Neural cell (in vitro differentiated cells): ENCODE data around the gene TMCC2. TPM values are rescaled to one million over a fixed set of nuclear protein-coding genes. Genes with fewer than 3 reads are reported as not detected.

Source experiments
- H2AFZ ChIP-seq: fragments of 200-600, 300-800 bp; sonication (generic), shearing (Covaris generic); 2 replicates; pipeline ENCODE4 v1.6.0; 2014; ENCODE audit warnings: low read depth, mild to moderate bottlenecking, antibody characterized with exemption, low read length, moderate library complexity
- H3F3A ChIP-seq: fragments of 200-600 bp; shearing (Covaris generic); 2 replicates; pipeline ENCODE4 v1.6.1; 2016; ENCODE audit warnings: mild to moderate bottlenecking, moderate library complexity, mixed read lengths, antibody characterized with exemption, low read length; ENCODE audit not compliant: insufficient read depth, poor library complexity, severe bottlenecking
- H3K27ac ChIP-seq: fragments of 200-600, 300-800 bp; sonication (generic), shearing (Covaris generic); 2 replicates; pipeline ENCODE4 v1.5.1; 2014; ENCODE audit warnings: mild to moderate bottlenecking, low read length, moderate library complexity
- H3K27me3 ChIP-seq: fragments of 300-800, 200-600 bp; sonication (generic), shearing (Covaris generic); 2 replicates; pipeline ENCODE4 v1.6.0; 2014; ENCODE audit warnings: mild to moderate bottlenecking, low read depth, low read length, moderate library complexity; ENCODE audit not compliant: insufficient read depth
- H3K36me3 ChIP-seq: fragments of 300-800, 200-600 bp; sonication (generic), shearing (Covaris generic); 2 replicates; pipeline ENCODE4 v1.5.1; 2014; ENCODE audit warnings: mild to moderate bottlenecking, antibody characterized with exemption, low read length, moderate library complexity; ENCODE audit not compliant: insufficient read depth
- H3K4me2 ChIP-seq: fragments of 300-800, 200-600 bp; sonication (generic), shearing (Covaris generic); 2 replicates; pipeline ENCODE4 v1.6.0; 2014; ENCODE audit warnings: mild to moderate bottlenecking, low read length
- H3K4me3 ChIP-seq: fragments of 300-800, 200-600 bp; sonication (generic), shearing (Covaris generic); 2 replicates; pipeline ENCODE4 v1.5.1; 2014; ENCODE audit warnings: mild to moderate bottlenecking, low read length, moderate library complexity
- H3K79me2 ChIP-seq: fragments of 200-600 bp; shearing (Covaris generic); replicated peaks from 2 replicates; pipeline ENCODE4 v1.6.0; 2014; ENCODE audit warnings: mild to moderate bottlenecking, low read length, moderate library complexity; ENCODE audit not compliant: insufficient read depth
- H3K9ac ChIP-seq: fragments of 300-800, 200-600 bp; sonication (generic), shearing (Covaris generic); 2 replicates; pipeline ENCODE4 v1.6.1; 2016; ENCODE audit warnings: mild to moderate bottlenecking, low read length, mixed read lengths
- H3K9me2 ChIP-seq: fragments of 200-600 bp; shearing (Covaris generic); 2 replicates; pipeline ENCODE4 v1.6.1; 2016; ENCODE audit warnings: mild to moderate bottlenecking, low read length, mixed read lengths; ENCODE audit not compliant: insufficient read depth
- H3K9me3 ChIP-seq: fragments of 200-600, 300-800 bp; sonication (generic), shearing (Covaris generic); 2 replicates; pipeline ENCODE4 v1.6.1; 2016; ENCODE audit warnings: mild to moderate bottlenecking, mixed run types, low read length, moderate library complexity, mixed read lengths
- H4K20me1 ChIP-seq: fragments of 200-600 bp; shearing (Covaris generic); 2 replicates; pipeline ENCODE4 v1.6.1; 2016; ENCODE audit warnings: mild to moderate bottlenecking, mixed run types; ENCODE audit not compliant: insufficient read depth
- EP300 ChIP-seq: fragments of 450-650 bp; conservative IDR thresholded peaks from 2 replicates; pipeline ENCODE4 v1.6.1; 2014; ENCODE audit warnings: antibody characterized with exemption, mild to moderate bottlenecking, moderate library complexity; ENCODE audit not compliant: poor library complexity, severe bottlenecking
- EZH2 ChIP-seq: fragments of 200-600, 300-800 bp; shearing (Covaris generic), sonication (generic); IDR thresholded peaks from 2 replicates; pipeline ENCODE4 v1.6.1; 2014; ENCODE audit warnings: antibody characterized with exemption, low read length, borderline replicate concordance, mild to moderate bottlenecking; ENCODE audit not compliant: insufficient read depth, poor library complexity, severe bottlenecking
- MXI1 ChIP-seq: fragments of 450-650 bp; conservative IDR thresholded peaks from 2 replicates; pipeline ENCODE4 v1.6.1; 2014; ENCODE audit warnings: antibody characterized with exemption, mild to moderate bottlenecking; ENCODE audit not compliant: poor library complexity, severe bottlenecking
- POLR2AphosphoS5 ChIP-seq: IDR thresholded peaks from 2 replicates; pipeline ENCODE4 v1.6.1; 2012
- RAD21 ChIP-seq: fragments of 450-650 bp; conservative IDR thresholded peaks from 2 replicates; pipeline ENCODE4 v1.6.1; 2014; ENCODE audit warnings: antibody characterized with exemption, mild to moderate bottlenecking, moderate library complexity
- SMC3 ChIP-seq: fragments of 450-650 bp; conservative IDR thresholded peaks from 2 replicates; pipeline ENCODE4 v1.6.1; 2014; ENCODE audit warnings: antibody characterized with exemption, mild to moderate bottlenecking, moderate library complexity; ENCODE audit not compliant: poor library complexity
- TAF1 ChIP-seq: IDR thresholded peaks from 2 replicates; pipeline ENCODE4 v1.6.1; 2012; ENCODE audit warnings: low read depth
- polyA plus RNA-seq: library from polyadenylated mRNA; depleted of rRNA; stranded (reverse); fragments of >200 nt; gene quantifications from 2 replicates; pipeline ENCODE4 v1.2.3, GENCODE V29; 2014
- TF ChIP-seq, protein P1 (sequence below): IDR thresholded peaks from 2 replicates; pipeline ENCODE4 v1.6.1; 2012; ENCODE audit warnings: borderline replicate concordance
- TF ChIP-seq, protein P2 (sequence below): fragments of 450-650 bp; IDR thresholded peaks from 2 replicates; pipeline ENCODE4 v1.5.1; 2014; ENCODE audit warnings: antibody characterized with exemption, mild to moderate bottlenecking, moderate library complexity; ENCODE audit not compliant: poor library complexity, severe bottlenecking

Gene TMCC2
- polyA plus RNA-seq, 1 donor from 2014 or later = 32.2 TPM

GRCh38 chr1:205192287-205192686 lies 35.5 kb upstream of the TMCC2 start:
- H3K79me2 ChIP-seq = peaks cover 17% of the 10 kb centered on the region
- H3K4me3 ChIP-seq = no peak overlapping the region
- no peaks in the 10 kb centered on the region for H3F3A ChIP-seq
- H3K36me3 ChIP-seq = no peaks in the 10 kb centered on the region
- no peaks in the 10 kb centered on the region for H3K27me3 ChIP-seq
- H3K9me2 ChIP-seq = no peaks in the 10 kb centered on the region
- no peak for TF ChIP-seq EZH2
- TF ChIP-seq, protein P1, sequence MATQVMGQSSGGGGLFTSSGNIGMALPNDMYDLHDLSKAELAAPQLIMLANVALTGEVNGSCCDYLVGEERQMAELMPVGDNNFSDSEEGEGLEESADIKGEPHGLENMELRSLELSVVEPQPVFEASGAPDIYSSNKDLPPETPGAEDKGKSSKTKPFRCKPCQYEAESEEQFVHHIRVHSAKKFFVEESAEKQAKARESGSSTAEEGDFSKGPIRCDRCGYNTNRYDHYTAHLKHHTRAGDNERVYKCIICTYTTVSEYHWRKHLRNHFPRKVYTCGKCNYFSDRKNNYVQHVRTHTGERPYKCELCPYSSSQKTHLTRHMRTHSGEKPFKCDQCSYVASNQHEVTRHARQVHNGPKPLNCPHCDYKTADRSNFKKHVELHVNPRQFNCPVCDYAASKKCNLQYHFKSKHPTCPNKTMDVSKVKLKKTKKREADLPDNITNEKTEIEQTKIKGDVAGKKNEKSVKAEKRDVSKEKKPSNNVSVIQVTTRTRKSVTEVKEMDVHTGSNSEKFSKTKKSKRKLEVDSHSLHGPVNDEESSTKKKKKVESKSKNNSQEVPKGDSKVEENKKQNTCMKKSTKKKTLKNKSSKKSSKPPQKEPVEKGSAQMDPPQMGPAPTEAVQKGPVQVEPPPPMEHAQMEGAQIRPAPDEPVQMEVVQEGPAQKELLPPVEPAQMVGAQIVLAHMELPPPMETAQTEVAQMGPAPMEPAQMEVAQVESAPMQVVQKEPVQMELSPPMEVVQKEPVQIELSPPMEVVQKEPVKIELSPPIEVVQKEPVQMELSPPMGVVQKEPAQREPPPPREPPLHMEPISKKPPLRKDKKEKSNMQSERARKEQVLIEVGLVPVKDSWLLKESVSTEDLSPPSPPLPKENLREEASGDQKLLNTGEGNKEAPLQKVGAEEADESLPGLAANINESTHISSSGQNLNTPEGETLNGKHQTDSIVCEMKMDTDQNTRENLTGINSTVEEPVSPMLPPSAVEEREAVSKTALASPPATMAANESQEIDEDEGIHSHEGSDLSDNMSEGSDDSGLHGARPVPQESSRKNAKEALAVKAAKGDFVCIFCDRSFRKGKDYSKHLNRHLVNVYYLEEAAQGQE = no peak
- TF ChIP-seq TAF1 = no peak
- no peak for TF ChIP-seq POLR2AphosphoS5
- no peak for TF ChIP-seq RAD21
- TF ChIP-seq, protein P2, sequence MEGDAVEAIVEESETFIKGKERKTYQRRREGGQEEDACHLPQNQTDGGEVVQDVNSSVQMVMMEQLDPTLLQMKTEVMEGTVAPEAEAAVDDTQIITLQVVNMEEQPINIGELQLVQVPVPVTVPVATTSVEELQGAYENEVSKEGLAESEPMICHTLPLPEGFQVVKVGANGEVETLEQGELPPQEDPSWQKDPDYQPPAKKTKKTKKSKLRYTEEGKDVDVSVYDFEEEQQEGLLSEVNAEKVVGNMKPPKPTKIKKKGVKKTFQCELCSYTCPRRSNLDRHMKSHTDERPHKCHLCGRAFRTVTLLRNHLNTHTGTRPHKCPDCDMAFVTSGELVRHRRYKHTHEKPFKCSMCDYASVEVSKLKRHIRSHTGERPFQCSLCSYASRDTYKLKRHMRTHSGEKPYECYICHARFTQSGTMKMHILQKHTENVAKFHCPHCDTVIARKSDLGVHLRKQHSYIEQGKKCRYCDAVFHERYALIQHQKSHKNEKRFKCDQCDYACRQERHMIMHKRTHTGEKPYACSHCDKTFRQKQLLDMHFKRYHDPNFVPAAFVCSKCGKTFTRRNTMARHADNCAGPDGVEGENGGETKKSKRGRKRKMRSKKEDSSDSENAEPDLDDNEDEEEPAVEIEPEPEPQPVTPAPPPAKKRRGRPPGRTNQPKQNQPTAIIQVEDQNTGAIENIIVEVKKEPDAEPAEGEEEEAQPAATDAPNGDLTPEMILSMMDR = no peak
- no peak for TF ChIP-seq MXI1
- no peak for TF ChIP-seq EP300
- no peaks in the 10 kb centered on the region for H4K20me1 ChIP-seq
- H3K27ac ChIP-seq = no peak overlapping the region
- H3K9me3 ChIP-seq = no peaks in the 10 kb centered on the region
- H3K4me2 ChIP-seq = no peak overlapping the region
- H2AFZ ChIP-seq = no peak overlapping the region
- H3K9ac ChIP-seq = no peak overlapping the region

DNA sequence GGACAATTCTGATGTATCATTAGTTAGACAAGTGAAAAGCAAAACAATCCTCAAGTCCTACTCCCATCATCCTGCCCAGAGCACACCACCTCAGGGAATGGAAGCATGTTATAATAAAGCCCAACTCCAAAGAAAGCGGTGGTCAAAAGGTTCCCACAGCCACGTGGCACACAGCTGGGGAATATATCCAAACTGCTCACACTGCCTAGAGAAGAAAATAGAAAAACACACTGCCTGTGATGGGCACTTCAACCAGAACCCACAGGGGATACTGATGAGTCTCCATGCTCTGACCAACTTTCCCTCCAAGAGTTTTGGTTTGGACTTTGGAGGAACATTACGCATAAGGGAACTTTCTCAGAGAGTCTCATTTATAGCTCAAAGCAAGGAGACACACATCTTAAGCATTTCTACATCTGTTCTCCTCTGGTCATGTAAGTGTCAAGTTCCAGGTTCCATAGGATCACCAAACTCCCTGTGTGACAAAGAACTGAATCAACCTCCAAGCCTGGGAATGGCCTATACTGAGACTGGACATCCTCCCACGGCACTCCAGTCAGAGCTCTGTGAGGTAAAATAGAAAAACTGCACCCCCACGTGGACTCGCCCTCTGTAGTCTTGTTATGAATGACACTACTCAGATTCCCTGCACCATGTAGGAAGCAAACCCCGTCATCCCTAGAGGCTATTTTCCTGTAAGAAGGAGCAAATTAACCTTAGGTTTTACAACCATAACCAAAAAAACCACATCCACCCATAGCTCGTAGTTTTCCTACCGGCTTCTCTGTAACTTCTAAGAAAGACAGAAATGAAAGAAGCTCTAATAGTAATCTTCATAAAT lies 28.4 kb upstream of the TMCC2 start:
- Histone ChIP-seq H3K27ac (no peak overlapping the region), H3K4me2 (no peak overlapping the region), H3K9me2 (no peaks in the 10 kb centered on the region), H2AFZ (no peak overlapping the region), H3K9me3 (no peaks in the 10 kb centered on the region), H4K20me1 (no peaks in the 10 kb centered on the region), H3K4me3 (no peak overlapping the region), H3K27me3 (no peaks in the 10 kb centered on the region), H3K9ac (no peak overlapping the region), H3K36me3 (no peaks in the 10 kb centered on the region), H3K79me2 (peaks cover 8% of the 10 kb centered on the region), H3F3A (no peaks in the 10 kb centered on the region)
- TF ChIP-seq MXI1 (no peak), EZH2 (no peak), EP300 (no peak), POLR2AphosphoS5 (no peak), RAD21 (no peak), TAF1 (no peak), SMC3 (no peak)
- TF ChIP-seq, protein P2 = no peak
- TF ChIP-seq, protein P1 = no peak
